Measurements from ENCODE around the gene CAMK2G.

Gene CAMK2G

GRCh38 chr10:73859784-73860491 lies 14.4 kb downstream of the CAMK2G start:
- no peak for DNase-seq

- no peak for DNase-seq
Observed at GRCh38 chr10:73859428-73859783, 14.9 kb downstream of the CAMK2G start.

- DNase-seq: no peak
Observed at GRCh38 chr10:73858750-73859427, 15.5 kb downstream of the CAMK2G start.

- no peak for DNase-seq
Observed at GRCh38 chr10:73858013-73858708, 16.2 kb downstream of the CAMK2G start.

- no peak for DNase-seq
Observed at GRCh38 chr10:73857446-73857845, 16.9 kb downstream of the CAMK2G start.

- no peak for DNase-seq
Observed at GRCh38 chr10:73856261-73856660, 18.1 kb downstream of the CAMK2G start.

- DNase-seq: no peak
Observed at GRCh38 chr10:73855413-73855812, 18.9 kb downstream of the CAMK2G start.

DNA sequence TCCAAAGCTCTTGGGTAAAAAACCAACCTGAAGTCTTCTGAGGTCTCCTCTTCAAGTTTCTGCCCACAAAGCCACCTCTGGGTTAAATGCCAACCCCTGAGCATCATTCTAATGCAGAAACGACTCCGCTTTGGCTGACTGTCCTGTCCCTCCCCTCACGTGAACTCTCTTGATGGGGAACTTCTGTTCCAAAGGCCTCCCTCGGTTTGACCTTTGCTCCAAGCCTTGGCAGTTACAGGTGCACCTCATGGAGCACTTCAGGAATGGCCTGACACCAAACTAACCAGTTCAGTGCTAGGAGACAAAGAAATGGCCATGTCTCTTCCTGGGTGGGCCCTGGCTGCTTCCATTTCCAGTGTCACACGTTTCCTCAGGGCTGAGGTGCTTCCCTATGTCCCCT lies 20.0 kb downstream of the CAMK2G start:
- no peak for DNase-seq

DNA sequence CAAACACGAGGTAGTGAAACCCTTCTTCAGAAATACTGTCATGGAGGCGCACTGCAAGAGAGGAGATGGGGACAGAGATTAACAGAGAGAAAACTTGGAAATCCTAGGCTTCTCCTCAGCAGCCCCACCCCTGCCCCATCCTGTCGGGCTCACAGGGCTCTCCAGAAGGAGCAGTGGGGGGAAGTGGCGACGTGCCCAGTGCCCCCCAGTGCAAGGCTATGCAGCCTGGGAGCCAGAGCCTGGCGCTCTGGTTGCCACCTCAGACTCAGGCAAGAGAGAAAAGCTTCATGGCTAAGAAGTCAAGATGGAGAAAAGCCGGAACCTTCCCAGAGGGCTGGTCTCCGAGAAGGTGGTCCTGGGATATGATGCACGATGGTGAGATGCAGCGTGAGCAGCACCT lies 21.2 kb downstream of the CAMK2G start:
- no peak for DNase-seq

- no peak for DNase-seq
Observed at GRCh38 chr10:73850863-73851461, 23.4 kb downstream of the CAMK2G start.

DNA sequence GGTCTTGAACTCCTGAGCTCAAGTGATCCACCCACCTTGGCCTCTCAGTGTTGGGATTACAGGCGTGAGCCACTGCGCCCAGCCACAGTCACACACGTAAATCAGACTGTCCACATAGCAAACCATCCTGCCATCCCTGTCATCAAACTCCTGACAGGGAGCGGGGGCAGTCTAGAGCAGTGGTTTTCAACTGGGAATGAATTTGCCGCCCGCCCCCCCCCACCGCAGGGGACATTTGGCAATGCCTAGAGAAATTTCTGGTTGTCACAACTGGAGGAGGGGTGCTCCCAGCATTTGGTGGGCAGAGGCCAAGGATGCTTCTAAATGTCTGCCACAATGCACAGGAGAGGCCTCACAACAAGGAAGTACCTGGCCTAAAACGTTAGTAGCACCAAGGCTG lies 24.1 kb downstream of the CAMK2G start:
- no peak for DNase-seq

- DNase-seq: peak; percentile 7
Observed at GRCh38 chr10:73848821-73849489, 25.4 kb downstream of the CAMK2G start.

- DNase-seq: no peak
Observed at GRCh38 chr10:73847031-73847430, 27.3 kb downstream of the CAMK2G start.

DNA sequence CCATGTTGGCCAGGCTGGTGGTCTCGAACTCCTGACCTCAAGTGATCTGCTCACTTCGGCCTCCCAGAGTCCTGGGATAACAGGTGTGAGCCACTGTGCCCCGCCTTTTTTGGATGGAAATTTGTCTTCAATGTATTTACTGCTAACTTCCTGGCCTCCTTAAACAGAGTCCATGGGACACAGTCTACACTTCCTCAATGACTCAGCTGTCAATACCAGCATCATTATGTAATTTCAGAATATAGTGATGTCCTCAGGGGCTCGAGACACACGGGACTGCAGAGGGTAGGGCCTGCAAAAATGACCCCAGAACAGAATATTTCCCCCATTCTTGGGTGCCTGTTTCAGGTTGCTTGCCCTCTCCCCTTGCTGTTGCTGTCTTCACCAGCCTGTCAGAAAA lies 31.1 kb downstream of the CAMK2G start:
- no peak for DNase-seq

GRCh38 chr10:73842349-73842748 lies 32.0 kb downstream of the CAMK2G start:
- DNase-seq: no peak

- DNase-seq: no peak
Observed at GRCh38 chr10:73841526-73842285, 32.6 kb downstream of the CAMK2G start.

GRCh38 chr10:73841061-73841421 lies 33.3 kb downstream of the CAMK2G start:
- no peak for DNase-seq

DNA sequence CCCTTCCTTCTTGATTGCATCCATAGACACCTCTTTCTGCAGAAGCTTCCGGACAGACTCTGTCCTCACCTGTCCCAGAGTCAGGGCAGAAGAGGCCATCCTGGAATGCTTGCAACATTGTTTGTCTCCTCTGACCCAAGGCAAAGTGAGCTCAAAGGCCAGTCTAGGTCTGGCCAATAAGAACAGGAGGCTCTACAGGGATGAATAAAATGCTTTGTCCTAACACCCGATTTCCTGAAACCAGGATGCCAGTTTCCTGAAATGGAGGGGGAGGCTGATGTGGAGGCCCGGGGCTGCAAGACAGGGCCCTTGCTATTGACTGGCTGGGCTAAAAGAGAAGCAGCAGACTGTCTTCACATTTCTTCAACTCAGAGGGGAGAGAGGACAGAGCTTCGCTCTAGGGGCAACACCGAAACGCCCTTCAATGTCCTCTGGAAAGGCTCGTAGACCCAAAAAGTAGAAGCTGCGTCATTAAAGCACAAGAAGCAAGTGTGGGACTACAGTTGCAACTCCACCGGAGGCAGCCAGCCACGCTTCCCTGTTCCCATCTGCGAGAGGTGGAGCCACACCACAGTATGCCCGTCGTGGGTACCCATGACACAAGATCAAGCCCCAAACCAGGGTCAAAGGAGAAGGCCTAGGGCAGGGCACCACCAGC lies 33.8 kb downstream of the CAMK2G start:
- DNase-seq: no peak

GRCh38 chr10:73840056-73840402 lies 34.3 kb downstream of the CAMK2G start:
- DNase-seq: no peak

- DNase-seq: no peak
Observed at GRCh38 chr10:73839276-73839966, 34.9 kb downstream of the CAMK2G start.

DNA sequence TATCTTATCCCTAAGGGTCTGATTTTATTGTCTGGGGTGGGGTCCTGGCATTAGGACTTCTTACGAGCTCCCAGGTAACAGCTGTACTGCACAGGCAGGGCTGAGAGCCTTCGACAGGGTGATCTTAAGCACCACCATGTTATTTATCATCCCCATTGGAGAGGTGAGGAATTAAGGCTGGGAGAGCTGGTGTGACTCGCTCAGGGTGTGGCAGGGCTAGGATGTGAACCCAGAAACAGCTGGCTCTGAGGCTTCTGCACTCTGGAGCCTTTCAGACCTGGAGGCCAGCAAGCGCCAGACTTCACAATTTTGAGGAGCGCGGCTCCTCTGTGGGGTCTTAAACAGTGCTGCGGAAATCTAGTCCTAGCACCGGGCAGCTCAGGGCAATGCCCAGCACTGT lies 35.5 kb downstream of the CAMK2G start:
- DNase-seq: no peak
